ENCODE measurements around the gene CDKN2B-AS1. TPM values are rescaled to one million over a fixed set of nuclear protein-coding genes. Genes with fewer than 3 reads are reported as not detected.

CDKN2B-AS1 gene
- total and polyA plus RNA-seq, 2 of the 13 experiments (the other 11 are each of a cell fraction or from before 2014, with no cell fraction given), result 0.64 to 2.3 TPM

DNA sequence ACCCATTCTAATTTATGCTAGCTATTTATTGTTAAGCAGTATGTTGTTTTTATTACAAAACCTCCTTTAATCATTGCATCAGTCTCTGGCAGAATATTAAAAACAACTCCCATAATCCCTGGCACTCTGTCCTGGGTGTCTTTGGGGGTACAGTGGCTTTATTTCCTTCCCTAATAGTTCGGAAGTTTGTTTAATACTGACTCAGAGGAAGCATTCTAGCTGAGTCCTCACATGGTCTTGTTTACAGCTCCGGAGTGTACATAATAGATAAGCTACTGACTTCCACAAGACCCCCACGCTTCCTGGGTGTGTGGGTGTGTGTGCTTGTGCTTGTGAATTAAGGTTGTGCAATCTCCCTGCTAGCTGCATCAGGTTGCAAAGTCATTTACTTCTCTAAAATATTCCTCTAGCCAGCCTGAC lies 164.3 kb downstream of the CDKN2B-AS1 start (continued):
- TF ChIP-seq, protein P1, sequence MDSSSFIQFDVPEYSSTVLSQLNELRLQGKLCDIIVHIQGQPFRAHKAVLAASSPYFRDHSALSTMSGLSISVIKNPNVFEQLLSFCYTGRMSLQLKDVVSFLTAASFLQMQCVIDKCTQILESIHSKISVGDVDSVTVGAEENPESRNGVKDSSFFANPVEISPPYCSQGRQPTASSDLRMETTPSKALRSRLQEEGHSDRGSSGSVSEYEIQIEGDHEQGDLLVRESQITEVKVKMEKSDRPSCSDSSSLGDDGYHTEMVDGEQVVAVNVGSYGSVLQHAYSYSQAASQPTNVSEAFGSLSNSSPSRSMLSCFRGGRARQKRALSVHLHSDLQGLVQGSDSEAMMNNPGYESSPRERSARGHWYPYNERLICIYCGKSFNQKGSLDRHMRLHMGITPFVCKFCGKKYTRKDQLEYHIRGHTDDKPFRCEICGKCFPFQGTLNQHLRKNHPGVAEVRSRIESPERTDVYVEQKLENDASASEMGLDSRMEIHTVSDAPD (CRISPR knock-in tag; IDR thresholded peaks at IDR 0.05), result no peak
- TF ChIP-seq, protein P2, sequence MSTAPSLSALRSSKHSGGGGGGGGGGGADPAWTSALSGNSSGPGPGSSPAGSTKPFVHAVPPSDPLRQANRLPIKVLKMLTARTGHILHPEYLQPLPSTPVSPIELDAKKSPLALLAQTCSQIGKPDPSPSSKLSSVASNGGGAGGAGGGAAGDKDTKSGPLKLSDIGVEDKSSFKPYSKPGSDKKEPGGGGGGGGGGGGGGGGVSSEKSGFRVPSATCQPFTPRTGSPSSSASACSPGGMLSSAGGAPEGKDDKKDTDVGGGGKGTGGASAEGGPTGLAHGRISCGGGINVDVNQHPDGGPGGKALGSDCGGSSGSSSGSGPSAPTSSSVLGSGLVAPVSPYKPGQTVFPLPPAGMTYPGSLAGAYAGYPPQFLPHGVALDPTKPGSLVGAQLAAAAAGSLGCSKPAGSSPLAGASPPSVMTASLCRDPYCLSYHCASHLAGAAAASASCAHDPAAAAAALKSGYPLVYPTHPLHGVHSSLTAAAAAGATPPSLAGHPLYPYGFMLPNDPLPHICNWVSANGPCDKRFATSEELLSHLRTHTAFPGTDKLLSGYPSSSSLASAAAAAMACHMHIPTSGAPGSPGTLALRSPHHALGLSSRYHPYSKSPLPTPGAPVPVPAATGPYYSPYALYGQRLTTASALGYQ (CRISPR knock-in tag; IDR thresholded peaks at IDR 0.05), result peak; percentile 69
- no peak for TF ChIP-seq CHCHD3 (CRISPR knock-in tag; IDR thresholded peaks at IDR 0.05)
- no peak for TF ChIP-seq ZC3H4 (CRISPR knock-in tag; IDR thresholded peaks at IDR 0.05; ENCODE audit: borderline replicate concordance)
- TF ChIP-seq ZNF615 (CRISPR knock-in tag; IDR thresholded peaks at IDR 0.05; ENCODE audit: borderline replicate concordance), result no peak
- peak; percentile 73 for TF ChIP-seq ZBTB7B (CRISPR knock-in tag; IDR thresholded peaks at IDR 0.05)
- TF ChIP-seq ZNF234 (CRISPR knock-in tag; conservative IDR thresholded peaks at IDR 0.05), result no peak
- TF ChIP-seq ZNF629 (CRISPR knock-in tag; conservative IDR thresholded peaks at IDR 0.05), result no peak
- no peak for TF ChIP-seq HOXA5 (CRISPR knock-in tag; IDR thresholded peaks at IDR 0.05)
- TF ChIP-seq TMF1 (CRISPR knock-in tag; IDR thresholded peaks at IDR 0.05; ENCODE audit: low read depth), result no peak
- TF ChIP-seq CERS6 (CRISPR knock-in tag; IDR thresholded peaks at IDR 0.05), result no peak
- no peak for TF ChIP-seq ISX (CRISPR knock-in tag; conservative IDR thresholded peaks at IDR 0.05)
- TF ChIP-seq TRIM24 (CRISPR knock-in tag; IDR thresholded peaks at IDR 0.05), result peak; percentile 86
- TF ChIP-seq ZNF75D (CRISPR knock-in tag; IDR thresholded peaks at IDR 0.05; ENCODE audit: borderline replicate concordance), result no peak
- no peak for TF ChIP-seq SNAPC2 (CRISPR knock-in tag; IDR thresholded peaks at IDR 0.05)
- no peak; the same call in 1 of the 2 replicates for TF ChIP-seq HDAC2 (CRISPR knock-in tag; IDR thresholded peaks at IDR 0.05)
- no peak for TF ChIP-seq GPBP1L1 (CRISPR knock-in tag; IDR thresholded peaks at IDR 0.05)
- no peak for TF ChIP-seq FOXM1 (CRISPR knock-in tag; IDR thresholded peaks at IDR 0.05)
- TF ChIP-seq, protein P3, sequence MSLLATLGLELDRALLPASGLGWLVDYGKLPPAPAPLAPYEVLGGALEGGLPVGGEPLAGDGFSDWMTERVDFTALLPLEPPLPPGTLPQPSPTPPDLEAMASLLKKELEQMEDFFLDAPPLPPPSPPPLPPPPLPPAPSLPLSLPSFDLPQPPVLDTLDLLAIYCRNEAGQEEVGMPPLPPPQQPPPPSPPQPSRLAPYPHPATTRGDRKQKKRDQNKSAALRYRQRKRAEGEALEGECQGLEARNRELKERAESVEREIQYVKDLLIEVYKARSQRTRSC (CRISPR knock-in tag; IDR thresholded peaks at IDR 0.05; ENCODE audit: low read depth), result no peak
- TF ChIP-seq CCAR2 (optimal IDR thresholded peaks at IDR 0.05; ENCODE audit: low read depth, low read length), result no peak
- TF ChIP-seq FOSL2 (CRISPR knock-in tag; IDR thresholded peaks at IDR 0.05), result peak; percentile 98
- TF ChIP-seq KDM3A (CRISPR knock-in tag; IDR thresholded peaks at IDR 0.05; ENCODE audit: low read depth), result no peak
- TF ChIP-seq ZNF34 (CRISPR knock-in tag; IDR thresholded peaks at IDR 0.05; ENCODE audit: borderline replicate concordance), result no peak
- TF ChIP-seq, protein P4, sequence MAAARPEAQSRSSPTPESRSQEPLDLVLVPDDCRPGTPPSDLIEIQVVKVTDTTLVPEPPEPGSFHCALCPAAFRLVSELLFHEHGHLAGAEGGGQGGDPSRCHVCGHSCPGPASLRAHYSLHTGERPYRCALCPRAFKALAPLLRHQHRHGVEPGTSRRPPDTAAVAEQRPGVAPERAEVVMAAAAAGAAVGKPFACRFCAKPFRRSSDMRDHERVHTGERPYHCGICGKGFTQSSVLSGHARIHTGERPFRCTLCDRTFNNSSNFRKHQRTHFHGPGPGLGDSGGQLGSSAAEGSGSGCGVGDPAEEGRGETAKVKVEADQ (CRISPR knock-in tag; IDR thresholded peaks at IDR 0.05; ENCODE audit: borderline replicate concordance), result no peak
- 0 out of 2 replicates have a peak, but pooled peaks have one; percentile 27 for TF ChIP-seq ZKSCAN8 (CRISPR knock-in tag; IDR thresholded peaks at IDR 0.05; ENCODE audit: borderline replicate concordance)
- peak; percentile 95 for TF ChIP-seq FOXA3 (CRISPR knock-in tag; IDR thresholded peaks at IDR 0.05)

Data from HepG2 (cell line).